Activated CD4-positive, alpha-beta T cell treated with anti-CD3 and anti-CD28 coated beads for 24 hours (primary cell): ENCODE data around the gene AREL1.

Source experiments
- DNase-seq, 2 donors: peaks; one replicate each; pipeline ENCODE4 v3.0.0-alpha.2; 2020; ENCODE audit warnings: low read depth in 2 of 2

Gene AREL1

DNA sequence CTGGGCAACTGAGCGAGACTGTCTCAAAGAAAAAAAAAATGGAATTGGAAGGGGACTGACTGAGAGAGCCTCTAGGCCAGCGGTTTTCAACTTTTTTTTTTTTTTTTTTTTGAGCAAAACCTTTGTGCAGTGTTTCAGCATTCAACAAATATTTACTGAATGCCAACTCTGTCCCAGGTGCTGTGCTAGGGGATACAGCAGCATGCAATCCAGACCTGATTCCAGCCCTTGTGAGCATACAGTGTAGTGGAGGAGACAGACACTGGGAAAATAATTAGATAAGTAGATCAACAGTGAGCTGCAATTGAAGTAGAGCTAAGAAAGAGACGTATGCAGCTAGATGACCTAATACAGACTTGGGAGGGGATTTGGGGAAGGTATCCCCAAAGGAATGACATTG lies 77.0 kb downstream of the AREL1 start:
- DNase-seq: no peak

DNA sequence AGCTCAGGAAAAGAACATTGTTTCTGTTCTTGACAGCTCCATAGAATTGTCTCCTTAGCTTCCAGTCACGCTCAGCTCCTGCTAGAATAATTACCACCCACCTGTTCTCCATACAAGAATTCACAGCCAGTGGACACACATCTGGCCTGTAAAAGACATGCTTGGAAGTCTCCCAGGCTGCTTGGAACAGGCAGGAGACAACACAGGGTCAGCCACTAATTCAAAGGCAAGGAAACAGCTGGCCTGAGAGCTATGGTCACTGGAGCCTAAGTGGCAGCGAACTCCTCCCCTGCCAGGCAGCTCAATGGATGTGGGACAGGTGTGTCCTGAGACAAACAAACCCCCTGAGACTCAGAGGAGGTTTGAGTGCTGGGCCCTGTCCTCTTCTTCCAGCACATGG lies 77.9 kb downstream of the AREL1 start:
- no peak for DNase-seq

DNA sequence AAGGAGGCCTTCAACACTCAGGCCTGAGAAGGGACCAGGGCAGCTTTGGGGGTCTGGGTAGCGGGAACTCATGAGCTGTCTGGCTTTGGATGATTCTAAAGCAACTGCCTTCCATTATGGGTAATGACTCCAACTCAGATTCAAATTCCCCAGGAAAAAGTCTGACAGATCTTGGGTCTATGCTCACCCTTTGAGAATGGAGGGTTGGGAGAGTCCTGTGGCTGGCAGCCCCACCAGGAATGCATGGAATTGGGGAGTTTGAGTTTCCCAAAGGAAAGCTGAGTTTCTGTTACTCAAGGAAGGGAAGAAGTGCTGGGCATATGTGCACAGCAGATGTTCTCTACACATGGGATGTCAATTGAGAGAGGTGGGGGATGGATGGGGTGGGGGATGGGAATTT lies 78.4 kb downstream of the AREL1 start:
- no peak for DNase-seq

DNA sequence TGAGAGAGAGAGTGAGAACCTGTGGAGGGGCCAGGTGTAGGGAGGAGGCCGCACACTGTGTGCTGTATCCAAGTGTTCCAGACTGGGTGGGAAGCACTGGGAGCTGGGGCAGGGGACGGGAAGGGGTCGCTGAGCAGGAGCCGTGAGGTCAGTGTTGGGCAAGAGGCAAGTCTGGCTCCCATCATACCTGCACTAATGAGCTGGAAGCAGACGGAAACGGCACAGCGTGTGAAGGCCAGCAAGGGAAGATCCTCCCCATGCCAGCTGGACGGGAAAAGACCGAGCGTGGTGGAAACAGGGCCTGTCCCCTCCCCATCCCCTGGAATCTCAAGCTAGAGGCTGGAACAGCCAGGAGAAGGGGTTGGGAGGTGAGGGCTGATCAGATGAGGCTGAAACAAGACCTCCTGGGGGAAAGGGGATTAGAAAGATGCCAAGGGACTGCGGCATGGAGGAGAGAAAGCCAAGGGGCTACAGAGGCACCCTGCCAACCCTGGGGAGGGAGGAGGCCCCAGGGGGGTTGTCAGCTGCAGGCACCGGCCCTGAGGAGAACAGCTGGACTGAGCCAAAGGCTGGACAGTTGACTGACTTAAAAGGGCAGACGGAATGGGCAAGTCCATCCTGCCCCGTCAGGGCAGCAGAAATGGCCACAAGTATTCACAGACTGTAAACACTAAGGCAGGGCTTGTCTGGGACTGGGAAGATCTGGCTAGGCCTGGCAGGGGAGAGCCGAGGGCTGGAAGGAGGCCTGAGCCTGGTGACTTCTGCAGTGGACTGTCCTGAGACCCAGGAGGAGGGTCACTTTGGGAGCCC lies 81.8 kb downstream of the AREL1 start:
- DNase-seq: no peak

DNA sequence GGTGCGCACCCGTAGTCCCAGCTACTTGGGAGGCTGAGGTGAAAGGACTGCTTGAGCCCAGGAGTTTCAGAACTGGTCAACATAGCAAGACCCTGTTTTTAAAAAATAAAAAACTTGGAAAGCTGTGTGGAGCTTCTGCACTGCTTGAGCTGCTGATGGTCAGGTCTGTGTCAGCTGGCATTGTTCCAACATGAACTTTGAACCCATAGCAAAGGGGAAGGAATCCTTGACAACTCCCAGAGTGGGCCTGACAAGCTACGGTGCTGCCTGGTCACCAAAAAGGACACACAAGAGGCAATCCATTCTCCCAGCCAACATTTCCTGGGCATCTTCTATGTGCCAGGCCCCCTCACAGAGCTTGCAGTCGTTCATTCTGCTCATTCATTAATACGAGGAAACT lies 84.5 kb downstream of the AREL1 start:
- no peak for DNase-seq

DNA sequence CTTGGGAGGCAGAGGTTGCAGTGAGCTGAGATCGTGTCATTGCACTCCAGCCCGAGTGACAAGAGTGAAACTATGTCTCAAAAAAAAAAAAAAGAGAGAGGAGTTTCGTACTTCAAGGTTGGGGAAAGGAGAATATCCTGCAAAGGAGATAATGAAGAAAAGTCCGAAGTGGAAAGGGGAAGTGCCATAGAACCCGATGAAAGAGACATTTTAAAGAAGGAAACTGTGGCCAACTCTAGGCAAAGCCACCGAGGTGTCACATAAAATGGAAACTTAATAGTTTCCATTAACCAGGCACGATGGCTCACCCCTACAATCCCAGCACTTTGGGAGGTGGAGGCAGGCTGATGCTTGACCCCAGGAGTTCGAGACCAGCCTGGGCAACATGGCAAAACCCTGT lies 85.8 kb downstream of the AREL1 start:
- no peak for DNase-seq

DNA sequence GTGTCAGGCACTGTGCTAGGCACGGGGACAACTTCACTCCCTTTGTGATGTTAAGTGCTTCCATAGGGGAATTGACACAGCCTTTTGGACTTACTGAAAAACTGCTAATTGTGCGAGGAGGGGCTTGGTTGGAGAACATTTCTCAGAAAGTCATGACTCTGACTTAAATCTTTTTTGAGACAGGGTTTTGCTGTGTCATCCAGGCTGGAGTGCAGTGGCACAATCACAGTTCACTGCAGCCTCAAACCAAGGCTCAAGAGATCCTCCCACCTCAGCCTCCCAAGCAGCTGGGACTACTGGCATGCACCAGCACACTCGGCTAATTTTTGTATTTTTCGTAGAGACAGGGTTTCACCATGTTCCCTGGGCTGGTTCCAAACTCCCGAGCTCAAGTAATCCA lies 90.6 kb downstream of the AREL1 start:
- DNase-seq: no peak

DNA sequence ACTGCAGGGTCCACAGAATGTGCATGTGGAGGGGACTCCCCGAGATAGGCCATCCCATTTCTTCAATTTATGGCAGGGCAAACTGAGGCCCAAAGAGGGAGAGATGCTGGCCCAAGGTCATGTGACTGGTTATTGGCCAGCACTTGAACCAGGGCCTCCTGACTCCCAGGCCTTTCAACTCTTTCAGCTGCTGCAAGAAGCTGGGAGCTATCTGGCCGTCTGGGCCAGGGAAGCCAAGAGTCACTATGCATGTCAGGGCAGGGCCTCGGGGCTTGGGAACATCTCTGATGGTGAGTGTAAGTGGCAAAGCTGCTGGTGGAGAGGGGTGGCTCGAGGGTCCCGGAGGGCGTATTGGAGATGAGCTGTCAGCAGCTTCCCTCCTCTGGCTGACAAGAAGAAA lies 91.3 kb downstream of the AREL1 start:
- DNase-seq: no peak

DNA sequence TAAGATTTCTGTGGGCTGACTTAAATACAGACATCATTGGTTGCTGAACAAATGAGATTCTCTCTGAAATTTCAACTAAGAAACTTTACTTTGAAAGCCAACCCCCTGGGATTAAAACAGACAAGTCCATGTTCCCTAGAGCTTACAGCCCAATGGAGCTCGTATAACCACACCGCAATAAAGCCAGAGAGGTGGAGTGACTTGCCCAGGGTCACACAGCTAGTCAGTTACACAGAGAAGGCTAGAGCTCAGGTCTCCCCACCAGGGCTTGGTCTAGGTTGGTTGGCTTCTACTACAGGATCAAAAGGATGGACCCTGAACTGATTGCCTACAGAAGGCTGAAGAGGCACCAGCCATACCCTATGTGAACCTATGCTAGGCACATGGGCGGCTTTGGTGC lies 92.0 kb downstream of the AREL1 start:
- no peak for DNase-seq

DNA sequence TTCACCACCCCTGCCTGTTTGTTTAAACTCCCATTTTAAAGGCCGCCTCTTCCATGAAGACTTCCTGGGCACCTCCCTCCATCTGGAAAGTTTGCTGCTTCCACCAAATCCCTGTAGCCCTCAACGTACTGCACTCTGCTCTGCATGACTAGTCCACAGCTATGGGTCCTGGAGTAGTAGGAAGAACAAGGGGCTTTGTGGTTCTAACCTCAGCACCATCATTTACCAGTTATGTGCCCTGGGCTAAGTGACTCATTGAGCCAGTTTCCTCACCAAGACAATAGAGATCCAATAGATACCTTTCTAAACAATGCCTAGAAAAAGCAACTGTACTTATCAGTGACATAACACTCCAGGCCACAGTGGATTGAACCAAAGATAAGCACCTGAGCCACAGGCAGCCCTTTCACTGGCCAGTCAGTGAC lies 92.4 kb downstream of the AREL1 start:
- DNase-seq: no peak

DNA sequence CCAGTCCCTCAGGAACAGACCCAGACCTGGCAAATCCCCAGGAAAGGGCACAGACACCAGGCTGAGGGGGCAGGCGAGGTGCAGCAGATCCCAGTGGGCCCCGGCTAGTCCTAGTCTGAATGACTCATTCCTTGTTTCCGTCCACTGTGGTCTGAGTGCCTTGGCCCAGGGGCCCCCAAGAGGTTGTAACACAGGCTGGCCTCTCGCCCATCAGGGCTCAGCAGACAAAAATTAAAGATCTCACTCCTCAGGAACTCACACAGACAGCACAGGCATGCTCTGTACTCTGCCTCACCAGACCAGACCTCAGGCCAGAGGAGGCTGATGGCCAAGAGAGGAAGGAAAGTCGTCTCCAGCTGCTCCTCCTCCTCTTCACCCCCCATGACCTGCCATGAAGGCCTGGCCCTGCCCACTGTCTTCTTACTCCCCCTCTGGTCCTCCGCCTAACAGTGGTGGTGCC lies 93.2 kb downstream of the AREL1 start:
- DNase-seq: no peak

DNA sequence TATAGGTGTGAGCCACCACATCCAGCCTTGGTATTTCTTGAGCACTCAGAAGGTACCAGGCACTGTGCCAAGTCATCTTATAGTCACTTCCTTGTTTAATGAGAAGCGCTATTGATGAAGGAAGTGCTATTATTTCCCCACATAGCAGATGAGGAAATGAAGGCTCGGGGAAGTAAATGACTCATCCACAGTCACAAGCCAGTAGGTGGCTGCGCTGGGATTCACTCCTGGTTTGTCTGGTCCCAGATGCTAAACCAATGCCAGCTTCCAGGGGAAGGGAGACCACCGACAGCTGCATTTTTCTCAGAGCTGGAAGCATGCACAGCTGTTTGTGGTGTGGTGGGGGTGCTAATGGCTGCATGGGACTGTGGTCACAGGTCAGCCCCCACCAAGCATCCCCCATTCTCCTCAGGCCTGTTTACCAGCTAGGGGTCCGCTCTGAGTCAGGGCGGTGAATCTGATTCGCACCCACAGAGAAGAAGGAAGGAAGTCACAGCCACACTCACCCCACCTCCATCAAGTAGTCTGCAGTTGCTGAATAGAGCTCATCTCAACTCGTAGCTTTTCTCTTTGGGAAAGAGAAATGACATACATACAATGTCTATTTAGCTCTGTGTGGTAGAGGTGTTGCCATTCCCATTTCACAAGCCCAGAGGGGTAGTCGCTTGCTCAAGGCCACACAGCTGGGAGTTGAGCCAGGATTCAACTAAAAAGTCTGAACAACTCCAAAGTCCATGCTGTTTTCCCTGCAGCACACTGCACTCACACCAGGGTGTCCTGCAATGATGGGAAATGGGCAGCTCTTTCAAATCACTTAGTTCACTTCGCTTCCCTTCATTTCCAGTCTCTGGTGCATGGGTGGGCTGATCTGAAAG lies 94.6 kb downstream of the AREL1 start:
- peak in 1 of 2 donors; percentile 10 for DNase-seq

DNA sequence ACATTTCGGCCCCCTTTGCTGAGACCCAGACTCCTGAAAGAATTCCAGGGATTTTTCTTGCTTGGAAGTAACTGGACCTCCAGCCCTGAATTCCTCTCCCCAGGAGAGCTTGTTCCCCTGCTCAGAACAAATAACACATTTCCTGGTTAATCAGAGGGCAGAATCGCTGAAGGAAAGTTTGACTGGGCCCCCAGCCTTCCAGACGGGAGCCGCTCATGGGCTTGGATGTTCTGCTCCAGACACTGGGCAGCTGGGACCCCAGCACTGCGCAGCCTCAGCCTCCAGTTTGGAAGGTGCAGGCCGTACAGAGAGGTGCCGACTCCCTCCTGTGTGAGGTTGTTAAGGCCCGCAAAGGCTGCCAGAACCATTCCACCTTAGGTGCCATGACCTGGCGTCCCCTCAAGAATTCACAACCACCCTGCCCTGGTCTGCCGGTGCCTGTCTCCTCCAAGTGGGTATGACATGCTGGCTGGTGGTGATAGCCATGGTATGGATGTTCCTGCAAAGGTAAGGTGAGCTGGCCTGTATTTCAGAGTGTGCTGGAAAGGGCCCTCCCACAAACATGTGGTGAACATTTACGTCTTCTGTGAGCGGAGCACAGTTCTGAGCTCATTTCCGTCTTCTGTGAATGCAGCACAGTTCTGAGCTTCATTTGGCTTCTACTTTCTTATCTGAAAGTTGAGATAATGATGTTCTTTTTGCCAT lies 95.7 kb downstream of the AREL1 start:
- DNase-seq: no peak

DNA sequence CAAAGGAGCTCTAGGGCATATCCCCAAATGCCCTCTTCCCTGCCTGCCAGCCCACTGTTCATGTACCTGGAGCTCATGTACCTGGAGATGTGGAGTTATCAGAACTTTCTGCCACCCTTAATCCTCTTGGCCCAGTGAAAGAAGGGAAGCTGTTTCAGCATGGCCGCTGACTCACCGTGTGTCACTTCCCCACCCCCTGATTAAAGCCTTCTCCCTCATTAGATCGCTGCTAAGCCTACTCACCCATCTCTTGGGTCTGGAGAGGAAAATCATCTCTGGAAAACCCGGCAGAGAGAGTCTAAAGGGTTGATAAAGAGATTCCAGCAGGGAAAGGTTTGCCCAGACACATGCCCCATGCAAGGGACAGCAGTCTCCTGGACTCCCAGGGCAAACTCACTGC lies 96.4 kb downstream of the AREL1 start:
- DNase-seq: no peak

DNA sequence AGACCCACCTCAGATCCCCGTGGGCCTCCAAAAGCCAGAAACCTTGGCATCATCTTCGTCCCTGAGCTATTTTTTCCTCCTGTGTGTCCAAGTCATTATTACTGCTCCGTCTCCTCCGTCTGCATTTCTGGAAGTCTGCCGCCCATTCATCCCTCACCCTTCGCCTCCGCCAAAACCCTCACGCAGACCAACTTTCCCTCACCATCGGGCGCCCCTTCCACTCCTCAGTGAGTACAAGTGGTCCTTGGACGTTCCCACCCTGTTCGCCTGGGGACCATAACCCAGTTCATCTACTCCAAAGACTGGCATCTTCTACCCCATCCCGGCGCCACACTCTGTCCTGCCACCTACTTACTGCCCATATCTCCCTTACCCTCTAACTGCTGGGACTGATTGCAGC lies 97.1 kb downstream of the AREL1 start:
- no peak for DNase-seq

DNA sequence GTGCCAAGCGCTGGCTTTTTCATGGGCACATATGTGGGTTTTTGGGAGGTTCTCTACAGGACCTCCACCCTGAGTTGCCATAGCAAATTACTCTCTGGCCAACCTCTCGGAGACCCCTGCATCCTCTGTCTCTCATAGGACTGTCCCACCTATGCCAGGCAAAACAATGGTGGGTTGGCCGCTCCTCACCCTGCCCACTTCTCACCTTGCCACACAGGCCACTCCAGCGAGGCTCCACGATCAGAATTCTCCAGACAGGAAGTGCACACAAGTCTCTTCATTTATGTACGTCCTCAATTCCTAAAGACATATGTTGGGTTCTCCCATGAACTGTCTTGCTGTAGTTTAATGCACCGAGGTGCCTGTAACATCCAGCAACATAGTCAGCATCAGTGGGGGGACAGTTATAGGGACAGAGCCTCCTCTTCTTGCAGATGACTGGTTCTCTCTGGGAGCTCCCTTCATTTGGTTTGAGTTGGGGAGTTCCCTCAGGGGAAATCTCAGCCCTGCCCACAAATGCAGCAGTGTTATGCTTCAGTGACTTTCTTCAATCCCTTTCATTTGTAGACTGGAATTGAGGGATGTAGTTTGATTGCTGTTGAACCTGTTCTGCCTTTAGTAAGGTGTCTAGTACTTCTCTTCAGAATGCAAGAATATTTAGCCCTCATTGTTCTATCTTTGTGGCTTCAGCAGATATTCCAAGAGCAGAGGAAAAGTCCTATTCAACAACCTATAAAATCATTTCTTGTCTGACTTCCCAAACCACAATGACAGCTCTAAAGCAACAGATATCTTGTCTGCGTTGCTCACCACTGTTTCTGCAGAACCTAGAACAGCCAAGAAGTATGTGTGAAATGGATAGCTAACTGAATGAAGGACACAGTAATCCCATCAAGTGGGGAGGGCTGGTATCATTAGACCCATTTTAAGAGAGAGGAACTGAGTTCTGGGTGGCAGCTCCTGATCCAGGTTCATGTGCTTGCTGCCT lies 98.1 kb downstream of the AREL1 start:
- no peak for DNase-seq

DNA sequence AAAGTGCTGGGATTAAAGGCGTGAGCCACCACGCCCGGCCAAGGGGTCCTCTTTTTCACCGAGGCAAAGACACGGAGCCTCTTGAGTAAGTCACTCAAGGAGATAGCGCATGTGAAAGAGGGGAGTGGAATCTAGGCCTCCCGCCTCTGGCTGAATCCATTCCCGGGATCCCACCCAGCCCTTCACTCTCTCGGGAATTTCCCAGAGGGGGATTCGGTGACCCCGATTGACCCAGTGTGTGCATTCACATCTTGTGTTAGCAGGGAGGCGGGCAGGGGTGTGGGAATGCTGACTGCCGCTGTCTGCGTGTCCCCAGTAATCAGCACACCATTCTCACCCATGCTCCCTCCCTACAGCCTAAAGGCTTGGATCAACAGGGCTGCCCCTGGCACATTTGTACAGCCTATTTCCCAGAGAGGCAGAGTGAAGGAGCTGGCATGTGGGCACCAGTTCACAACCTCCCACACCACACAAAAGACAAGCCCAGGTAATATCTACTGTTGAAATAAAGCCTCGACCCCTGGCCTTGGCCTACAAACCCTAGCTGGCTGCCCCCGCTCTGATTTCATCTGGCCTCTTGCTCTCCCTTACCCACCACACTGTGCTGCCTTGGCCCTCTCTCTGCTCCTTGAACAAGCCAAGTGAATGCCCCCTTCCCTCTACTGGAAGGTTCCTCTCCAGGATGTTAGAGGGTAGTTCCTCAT lies 99.5 kb downstream of the AREL1 start:
- DNase-seq: no peak

DNA sequence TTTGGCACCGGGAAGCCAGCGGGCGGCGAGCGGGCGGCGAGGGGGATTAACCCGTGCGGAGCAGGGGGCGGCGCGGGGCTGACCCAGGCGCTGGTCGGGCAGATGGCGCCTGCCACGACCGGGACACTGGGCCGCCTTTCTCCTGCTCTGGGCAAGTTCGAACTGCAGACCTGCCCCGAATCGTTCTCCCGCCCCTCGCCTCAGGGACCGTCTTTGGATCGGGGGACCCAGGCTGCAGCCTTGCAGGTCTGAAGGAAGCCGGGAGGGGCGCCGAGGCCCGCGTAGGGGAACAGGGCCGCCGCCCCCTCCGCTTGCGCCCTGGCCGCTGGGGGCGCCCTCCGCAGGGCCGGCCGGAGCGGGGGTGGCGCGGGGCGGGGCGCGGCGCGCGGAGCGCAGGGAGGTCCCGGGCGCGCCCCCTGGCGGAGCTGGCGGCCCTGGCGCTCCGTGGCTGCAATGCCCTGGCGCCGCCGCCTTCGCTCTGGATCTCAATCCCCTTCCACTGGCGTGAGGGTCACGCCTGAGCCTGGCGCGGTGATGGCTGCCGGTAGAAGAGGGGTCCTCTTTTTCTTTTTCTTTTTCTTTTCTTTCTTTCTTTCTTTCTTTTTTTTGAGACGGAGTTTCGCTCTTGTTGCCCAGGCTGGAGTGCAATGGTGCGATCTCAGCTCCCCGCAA lies 100.4 kb downstream of the AREL1 start:
- DNase-seq: peak; percentile 68 to 77

DNA sequence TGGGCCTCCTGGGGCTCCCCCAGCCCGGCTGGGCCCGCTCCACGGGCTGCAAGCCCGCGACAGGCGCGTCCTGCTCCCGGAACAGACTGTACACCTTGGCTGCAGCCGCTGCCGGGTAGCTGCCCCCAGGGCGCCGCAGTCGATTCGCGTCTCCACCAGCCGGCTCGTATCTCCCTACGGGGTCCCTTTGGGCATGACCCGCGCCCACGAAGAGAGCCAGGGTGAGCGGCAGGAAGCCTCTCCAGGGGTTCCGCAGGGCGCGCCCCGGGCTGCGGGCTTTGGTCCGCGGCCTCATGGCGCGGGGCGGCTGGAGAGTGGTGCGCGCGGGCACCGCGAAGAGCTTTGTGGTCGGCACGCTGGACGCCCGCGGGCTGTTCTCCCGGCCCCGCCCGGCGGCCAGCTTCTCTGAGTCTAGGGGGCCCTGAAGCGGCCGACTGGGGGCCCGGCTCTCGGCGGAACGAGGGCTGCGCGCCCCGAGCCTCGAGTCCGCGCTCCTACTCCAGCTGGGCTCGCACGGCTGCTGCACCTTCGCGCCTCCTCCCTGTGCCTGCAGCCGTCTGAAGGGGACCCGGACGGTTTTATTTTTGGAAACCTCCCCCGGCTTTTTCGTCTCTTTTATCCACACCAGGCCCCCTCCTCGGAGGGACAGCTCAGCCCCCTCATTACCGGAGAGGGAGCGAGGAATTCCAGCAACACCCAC lies 101.1 kb downstream of the AREL1 start, which contains the start of gene LTBP2:
TSS of gene LTBP2 (minus strand) at position 588 of the 700 bp plus-strand sequence. CDS start at position 295, 293 bp downstream.
- DNase-seq: no peak
